K562 (cell line): ENCODE data around the gene MAP4K4. TPM values are rescaled to one million over a fixed set of nuclear protein-coding genes. Genes with fewer than 3 reads are reported as not detected.
A peak's percentile ranks its signal among the peaks of the same experiment; 100 is the strongest.

ENCODE experiments used
- ATAC-seq: fragments of 200-7000 bp; cut with Tn5 transposase; 3 replicates; pipeline ENCODE4 v1.9.1; 2020; ENCODE audit warnings: moderate library complexity
- BruUV-seq: library from RNA; stranded (reverse); fragments of 400-500 nt; replicated peaks from 2 replicates; lab custom pipeline; 2021; lab: Mats Ljungman, UMichigan
- CTCF ChIA-PET: fragments of 300-600 bp; formaldehyde crosslinking; extraction: SDS; loops from one replicate; lab custom pipeline; 2021; ENCODE audit warnings: low intra/inter-chr PET ratio; lab: Yijun Ruan, JAX
- POLR2A ChIA-PET: fragments of 300-600, 350-650 bp; sonication (Branson Sonifier 250); formaldehyde crosslinking; extraction: SDS; loops from one replicate; lab custom pipeline; 2021; ENCODE audit warnings: antibody characterized with exemption, inconsistent platforms; lab: Yijun Ruan, JAX
- DNase-seq, 4 experiments: peaks; one replicate each; pipeline versions ENCODE4 v3.0.0 to v3.0.0-alpha.2; 2011 to 2018; ENCODE audit warnings: low spot score in 3 of 4, mixed read lengths in 3 of 4; ENCODE audit errors: extremely low read depth in 1 of 4
- FAIRE-seq: peaks from 2 replicates; lab custom pipeline; 2011; peaks lifted over from hg19 to GRCh38; lab: Jason Lieb, UNC
- H2AFZ ChIP-seq: 2 replicates; pipeline ENCODE4 v1.6.0; 2011; ENCODE audit warnings: low read depth, low read length, control low read depth, inconsistent platforms
- H3K27ac ChIP-seq: fragments of 200-600 bp; 3 replicates; pipeline ENCODE4 v1.8.0; 2011; ENCODE audit warnings: low read depth, mild to moderate bottlenecking, control low read depth, inconsistent platforms, low read length, moderate library complexity, mixed read lengths; ENCODE audit errors: extremely low read depth
- H3K27me3 ChIP-seq, 2 experiments: fragments of 300-600 bp in 1 of 2; 2 replicates in 1 of 2; 3 replicates in 1 of 2; pipeline versions ENCODE4 v1.6.0 to v1.8.0; 2011; ENCODE audit warnings: inconsistent platforms in 2 of 2, low read length in 2 of 2, mild to moderate bottlenecking in 1 of 2, mixed read lengths in 1 of 2, moderate library complexity in 1 of 2; ENCODE audit not compliant: control insufficient read depth in 2 of 2, insufficient read depth in 2 of 2
- H3K36me3 ChIP-seq: fragments of 300-600 bp; 3 replicates; pipeline ENCODE4 v1.8.0; 2011; ENCODE audit warnings: mild to moderate bottlenecking, low read length, inconsistent platforms; ENCODE audit not compliant: control insufficient read depth, insufficient read depth
- H3K4me1 ChIP-seq, 2 experiments: fragments of 200-600 bp in 1 of 2; replicated peaks in 1 of 2; 2 replicates in 1 of 2; 3 replicates in 1 of 2; pipeline versions ENCODE4 v1.5.1 to v1.8.0; 2011; ENCODE audit warnings: inconsistent platforms in 2 of 2, low read length in 2 of 2, mild to moderate bottlenecking in 1 of 2, mixed read lengths in 1 of 2, moderate library complexity in 1 of 2; ENCODE audit not compliant: control insufficient read depth in 2 of 2, insufficient read depth in 2 of 2
- H3K4me2 ChIP-seq: 2 replicates; pipeline ENCODE4 v1.6.1; 2011; ENCODE audit warnings: low read length, control low read depth, inconsistent platforms, mixed read lengths; ENCODE audit not compliant: insufficient read depth
- H3K4me3 ChIP-seq: fragments of 200-600 bp; sonication (generic), shearing (Covaris generic); 2 replicates; pipeline ENCODE4 v1.5.1; 2016; ENCODE audit warnings: control low read depth, inconsistent platforms
- H3K79me2 ChIP-seq: fragments of 200-600 bp; 3 replicates; pipeline ENCODE4 v1.8.0; 2011; ENCODE audit warnings: low read length, inconsistent platforms; ENCODE audit not compliant: control insufficient read depth, insufficient read depth
- H3K9ac ChIP-seq, 2 experiments: 2 replicates each; pipeline versions ENCODE4 v1.6.0 to v1.6.1; 2011; ENCODE audit warnings: low read depth in 2 of 2, low read length in 2 of 2, control low read depth in 1 of 2, inconsistent platforms in 1 of 2, mild to moderate bottlenecking in 1 of 2, mixed read lengths in 1 of 2; ENCODE audit not compliant: insufficient read depth in 1 of 2
- H3K9me1 ChIP-seq: one replicate; pipeline ENCODE4 v1.6.0; 2011; ENCODE audit warnings: inconsistent platforms, mild to moderate bottlenecking, low read length, moderate library complexity; ENCODE audit not compliant: control insufficient read depth, insufficient read depth
- H3K9me3 ChIP-seq: replicated peaks from 2 replicates; pipeline ENCODE4 v1.5.1; 2011; ENCODE audit warnings: low read depth, low read length, inconsistent platforms; ENCODE audit not compliant: control insufficient read depth, insufficient read depth
- H4K20me1 ChIP-seq: replicated peaks from 2 replicates; pipeline ENCODE4 v1.6.1; 2011; ENCODE audit warnings: low read length, inconsistent platforms, mixed read lengths; ENCODE audit not compliant: control insufficient read depth, insufficient read depth
- BHLHE40 ChIP-seq: IDR thresholded peaks from 2 replicates; pipeline ENCODE4 v1.6.1; 2011; ENCODE audit warnings: low read length, improper control_type of control experiment
- CREB3 ChIP-seq: fragments of 450-650 bp; conservative IDR thresholded peaks from 2 replicates; pipeline ENCODE4 v1.6.1; 2016; ENCODE audit warnings: missing genetic modification characterization, low read depth, mild to moderate bottlenecking, missing compliant biosample characterization, moderate library complexity
- EGR1 ChIP-seq: fragments of 450-650 bp; conservative IDR thresholded peaks from 2 replicates; pipeline ENCODE4 v1.6.1; 2017; ENCODE audit warnings: mild to moderate bottlenecking
- ESRRB ChIP-seq: fragments of 250-450 bp; sonication (Bioruptor Pico); IDR thresholded peaks from 2 replicates; pipeline ENCODE4 v1.5.0; 2020; ENCODE audit warnings: mild to moderate bottlenecking, moderate library complexity, borderline replicate concordance
- FOXM1 ChIP-seq, 2 experiments: fragments of 450-650 bp in 1 of 2; sonication (generic) in 1 of 2; formaldehyde crosslinking in 1 of 2; IDR thresholded peaks; 2 replicates each; pipeline versions ENCODE4 v1.6.1 to v1.9.0; 2017 to 2022; ENCODE audit warnings: low read depth in 2 of 2, mild to moderate bottlenecking in 2 of 2, missing genetic modification reagents in 1 of 2, moderate library complexity in 1 of 2
- GATA2 ChIP-seq: sonication (generic); formaldehyde crosslinking; IDR thresholded peaks from 2 replicates; pipeline ENCODE4 v1.4.0; 2020; ENCODE audit warnings: mild to moderate bottlenecking, missing genetic modification reagents
- GTF2A2 ChIP-seq: IDR thresholded peaks from 2 replicates; pipeline ENCODE4 v1.6.1; 2016; ENCODE audit warnings: mild to moderate bottlenecking, missing genetic modification characterization, missing compliant biosample characterization
- HDGF ChIP-seq: fragments of 450-650 bp; IDR thresholded peaks from 2 replicates; pipeline ENCODE4 v1.6.1; 2016
- HNRNPL ChIP-seq: fragments of 200-400 bp; formaldehyde crosslinking; IDR thresholded peaks from 2 replicates; pipeline ENCODE4 v1.6.1; 2017; ENCODE audit warnings: low read depth, mild to moderate bottlenecking, low read length
- L3MBTL2 ChIP-seq: fragments of 450-650 bp; IDR thresholded peaks from 2 replicates; pipeline ENCODE4 v1.6.1; 2016; ENCODE audit warnings: mild to moderate bottlenecking, moderate library complexity
- MAFK ChIP-seq: IDR thresholded peaks from 2 replicates; pipeline ENCODE4 v1.6.1; 2011; ENCODE audit warnings: low read length, improper control_type of control experiment
- MCM2 ChIP-seq: fragments of 450-650 bp; IDR thresholded peaks from 2 replicates; pipeline ENCODE4 v1.6.1; 2017; ENCODE audit warnings: low read depth, mild to moderate bottlenecking
- ZNF121 ChIP-seq: sonication (generic); formaldehyde crosslinking; conservative IDR thresholded peaks from 2 replicates; pipeline ENCODE4 v1.8.0; 2022; ENCODE audit warnings: missing genetic modification reagents
- WGBS: fragments of 100-300 bp; shearing (Covaris generic); methylation state at CpG from one replicate; pipeline ENCODE4 v1.1.6; 2016; ENCODE audit warnings: low coverage, mixed read lengths; ENCODE audit not compliant: insufficient coverage; ENCODE audit errors: missing lambda C conversion rate; 5-methylcytosine and 5-hydroxymethylcytosine counted together
- in situ Hi-C: fragments of 300-500 bp; cut with MboI; formaldehyde crosslinking; loops from 4 replicates; pipeline ENCODE4 v1.15.0; 2018; ENCODE audit warnings: inconsistent platforms, mixed read lengths
- intact Hi-C: fragments of 100-400 bp; cut with micrococcal nuclease; formaldehyde crosslinking; loops from 2 replicates; pipeline ENCODE4 v1.14.2; 2022
- polyA plus RNA-seq, 8 experiments: library from polyadenylated mRNA; depleted of rRNA in 4 of 8; stranded (reverse) in 5 of 8; unstranded in 3 of 8; fragments of >200 nt; fragmentation: Nextera tagmentation in 2 of 8; fragmentation: Illumina TruSeq in 1 of 8; extraction: Ambion mirVana in 2 of 8; extraction: Trizol in 1 of 8; gene quantifications; 2 replicates each; pipeline versions ENCODE4 v1.2.1 to v1.2.3, GENCODE V29; 2011 to 2014; ENCODE audit warnings: inconsistent platforms in 1 of 8, missing spikeins in 1 of 8
- total RNA-seq, 7 experiments: library from RNA; depleted of rRNA in 6 of 7; stranded (reverse); fragments of >200 nt in 6 of 7; fragmentation: Illumina TruSeq in 2 of 7; extraction: Trizol in 2 of 7; gene quantifications; 2 replicates each; pipeline versions ENCODE4 v1.2.1 to v1.2.3, GENCODE V29; 2011 to 2021; ENCODE audit warnings: low replicate concordance in 1 of 7
- TF ChIP-seq, protein P1 (sequence below): fragments of 450-650 bp; formaldehyde crosslinking; conservative IDR thresholded peaks from 2 replicates; pipeline ENCODE4 v1.4.0; 2022; ENCODE audit warnings: mild to moderate bottlenecking, missing genetic modification characterization

MAP4K4 gene
- total and polyA plus RNA-seq, 9 of the 15 experiments (the other 6 are each of a cell fraction or from before 2014, with no cell fraction given): 7.6 to 76.4 (median 50.6) TPM

DNA sequence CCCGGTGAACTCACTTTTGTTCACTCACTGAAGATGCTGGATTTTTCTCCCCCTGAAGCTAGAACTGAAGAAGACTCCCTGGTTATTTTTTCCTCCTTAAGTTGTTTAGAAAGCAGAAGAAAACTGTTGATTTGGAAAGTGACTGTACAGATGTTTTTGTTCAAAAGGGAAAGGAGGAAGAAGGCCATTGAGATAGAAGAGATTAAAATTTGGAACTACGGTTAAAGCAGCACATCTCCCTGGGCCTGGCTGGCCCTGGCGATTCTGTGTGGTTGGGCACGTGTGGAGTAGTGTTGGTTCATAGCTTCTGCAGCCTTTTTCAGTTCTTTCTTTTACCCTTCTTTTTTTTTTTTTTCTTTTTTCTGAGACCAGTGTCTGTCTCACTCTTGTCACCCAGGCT lies 109.2 kb downstream of the MAP4K4 start:
- ATAC-seq (peak; percentile 22; the same call in 1 of the 3 replicates), DNase-seq (no peak), FAIRE-seq (no peak)
- Histone ChIP-seq H3K4me1 (peaks cover 13 to 14% of the 10 kb centered on the region in 2 experiments; a peak in 4 of 5 replicates), H3K27ac (no peak overlapping the region; the same call in 2 of the 3 replicates), H3K9ac (no peak overlapping the region), H3K9me1 (no peaks in the 10 kb centered on the region), H4K20me1 (no peaks in the 10 kb centered on the region; the same call in 1 of the 2 replicates), H2AFZ (no peak overlapping the region), H3K79me2 (peaks cover 46% of the 10 kb centered on the region), H3K27me3 (no peaks in the 10 kb centered on the region), H3K36me3 (no peaks in the 10 kb centered on the region), H3K4me3 (no peak overlapping the region), H3K4me2 (no peak overlapping the region), H3K9me3 (no peaks in the 10 kb centered on the region)
- no TSS peak for BruUV-seq
- 12% methylated on average over 4 of the region's 4 CpGs for WGBS
- TF ChIP-seq FOXM1 (IDR thresholded peaks at IDR 0.05; ENCODE audit: low read depth) (0 out of 2 replicates have a peak, but pooled peaks have one; percentile 46), FOXM1 (CRISPR knock-in tag; IDR thresholded peaks at IDR 0.05; ENCODE audit: low read depth) (no peak), BHLHE40 (0 out of 2 replicates have a peak, but pooled peaks have one; percentile 31), HDGF (no peak), GATA2 (CRISPR knock-in tag) (0 out of 2 replicates have a peak, but pooled peaks have one; percentile 46), MAFK (no peak)
- intact Hi-C loops: no loop called here
- in situ Hi-C loops: no loop called here
- ChIA-PET POLR2A (no interaction called here), CTCF (no interaction called here)

GRCh38 chr2:101807242-101807641 lies 109.7 kb downstream of the MAP4K4 start:
- H4K20me1 ChIP-seq: no peaks in the 10 kb centered on the region; the same call in 1 of the 2 replicates
- no peak overlapping the region for H3K4me3 ChIP-seq
- DNase-seq: no peak
- TF ChIP-seq EGR1 (no peak), MCM2 (no peak), GTF2A2 (tag) (no peak), HNRNPL (no peak), ZNF121 (peak; percentile 33; the same call in 1 of the 2 replicates), CREB3 (tag) (no peak), ESRRB (CRISPR knock-in tag) (no peak), L3MBTL2 (no peak)
- TF ChIP-seq, protein P1, sequence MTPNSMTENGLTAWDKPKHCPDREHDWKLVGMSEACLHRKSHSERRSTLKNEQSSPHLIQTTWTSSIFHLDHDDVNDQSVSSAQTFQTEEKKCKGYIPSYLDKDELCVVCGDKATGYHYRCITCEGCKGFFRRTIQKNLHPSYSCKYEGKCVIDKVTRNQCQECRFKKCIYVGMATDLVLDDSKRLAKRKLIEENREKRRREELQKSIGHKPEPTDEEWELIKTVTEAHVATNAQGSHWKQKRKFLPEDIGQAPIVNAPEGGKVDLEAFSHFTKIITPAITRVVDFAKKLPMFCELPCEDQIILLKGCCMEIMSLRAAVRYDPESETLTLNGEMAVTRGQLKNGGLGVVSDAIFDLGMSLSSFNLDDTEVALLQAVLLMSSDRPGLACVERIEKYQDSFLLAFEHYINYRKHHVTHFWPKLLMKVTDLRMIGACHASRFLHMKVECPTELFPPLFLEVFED (CRISPR knock-in tag): no peak
- in situ Hi-C loops: no loop called here
- ChIA-PET CTCF (no interaction called here), POLR2A (no interaction called here)
- 100% methylated on average over 2 of the region's 2 CpGs for WGBS
- intact Hi-C loops: no loop called here
- no peaks in the 10 kb centered on the region for H3K9me1 ChIP-seq
- H3K4me1 ChIP-seq: peaks cover 13 to 14% of the 10 kb centered on the region in 2 experiments; a peak in 4 of 5 replicates
- H3K4me2 ChIP-seq: no peak overlapping the region
- no peak for ATAC-seq
- H3K9ac ChIP-seq: no peak overlapping the region
- no peak overlapping the region for H2AFZ ChIP-seq
- no peak for FAIRE-seq
- no TSS peak for BruUV-seq
- no peak overlapping the region for H3K27ac ChIP-seq
- H3K79me2 ChIP-seq: peaks cover 48% of the 10 kb centered on the region
- no peaks in the 10 kb centered on the region for H3K36me3 ChIP-seq
- H3K27me3 ChIP-seq: no peaks in the 10 kb centered on the region
- H3K9me3 ChIP-seq: no peaks in the 10 kb centered on the region
